ENCODE results near the gene PAM16.

- TF ChIP-seq CTCF (IDR thresholded peaks at IDR 0.05): no peak
- TF ChIP-seq POLR2A (IDR thresholded peaks at IDR 0.05): no peak
Measured at GRCh38 chr16:4381935-4382794, 31.0 kb upstream of the PAM16 start.
